Breast epithelium (tissue), 4 donors: ENCODE results near the gene PSMD3. TPM values are rescaled to one million over a fixed set of nuclear protein-coding genes. Genes with fewer than 3 reads are reported as not detected.

ENCODE experiments used
- DNase-seq, 2 donors: peaks; one replicate each; pipeline ENCODE4 v3.0.0-alpha.2; 2019; ENCODE audit warnings: low spot score in 2 of 2
- H3K27ac ChIP-seq, 2 donors: fragments of 200-600 bp; sonication (generic) in 1 of 2; one replicate each; pipeline ENCODE4 v1.5.1; 2016 to 2019; ENCODE audit warnings: mild to moderate bottlenecking in 1 of 2
- H3K27me3 ChIP-seq, 2 donors: fragments of 200-600 bp; sonication (generic) in 1 of 2; one replicate each; pipeline versions ENCODE4 v1.5.1 to v1.6.0; 2017 to 2019; ENCODE audit warnings: control low read depth in 1 of 2, mild to moderate bottlenecking in 1 of 2
- H3K36me3 ChIP-seq: fragments of 200-600 bp; one replicate; pipeline ENCODE4 v1.5.1; 2019
- H3K4me1 ChIP-seq, 2 donors: fragments of 200-600 bp; sonication (generic); one replicate each; pipeline ENCODE4 v1.5.1; 2016 to 2019; ENCODE audit warnings: control low read depth in 1 of 2
- H3K4me3 ChIP-seq, 3 donors: fragments of 200-600 bp; sonication (generic); 1 replicate in 2 of 3; 2 replicates in 1 of 3; pipeline ENCODE4 v1.5.1; 2016 to 2019; ENCODE audit warnings: mild to moderate bottlenecking in 3 of 3, moderate library complexity in 2 of 3
- H3K9me3 ChIP-seq, 2 donors: fragments of 200-600 bp; sonication (generic) in 1 of 2; one replicate each; pipeline ENCODE4 v1.5.1; 2016 to 2019; ENCODE audit warnings: control low read depth in 1 of 2
- POLR2A ChIP-seq: fragments of 450-650 bp; IDR thresholded peaks from one replicate; pipeline ENCODE4 v1.6.1; 2016; ENCODE audit warnings: antibody characterized with exemption, mild to moderate bottlenecking, moderate library complexity
- POLR2AphosphoS5 ChIP-seq, 3 donors: sonication (generic); formaldehyde crosslinking; IDR thresholded peaks; one replicate each; pipeline ENCODE4 v1.6.1; 2017; ENCODE audit warnings: antibody characterized with exemption in 3 of 3
- intact Hi-C: fragments of 100-400 bp; cut with DNase I; formaldehyde crosslinking; loops from one replicate; pipeline ENCODE4 v1.15.1; 2023; ENCODE audit warnings: low total_unique reads
- total RNA-seq, 3 donors: library from RNA; depleted of rRNA; stranded (reverse); fragments of >200 nt; gene quantifications; one replicate each; pipeline ENCODE4 v1.1.0, GENCODE V29; 2016
- TF ChIP-seq, protein P1 (sequence below), 3 donors: fragments of 450-650 bp; IDR thresholded peaks; one replicate each; pipeline ENCODE4 v1.5.1; 2016 to 2017; ENCODE audit warnings: antibody characterized with exemption in 3 of 3, mild to moderate bottlenecking in 3 of 3, moderate library complexity in 3 of 3

Gene PSMD3
- total RNA-seq, 3 donors from 2014 or later, result 79.4 to 83.0 (median 81.0) TPM

GRCh38 chr17:39953471-39953888 is 27.1 kb upstream of the PSMD3 start:
- H3K36me3 ChIP-seq, result no peaks in the 10 kb centered on the region
- intact Hi-C loops, result no loop called here
- H3K4me3 ChIP-seq, result peak overlapping the region; percentile 38 to 65 (median 47)
- peak overlapping the region; percentile 78 to 87 for H3K27ac ChIP-seq
- TF ChIP-seq, protein P1, sequence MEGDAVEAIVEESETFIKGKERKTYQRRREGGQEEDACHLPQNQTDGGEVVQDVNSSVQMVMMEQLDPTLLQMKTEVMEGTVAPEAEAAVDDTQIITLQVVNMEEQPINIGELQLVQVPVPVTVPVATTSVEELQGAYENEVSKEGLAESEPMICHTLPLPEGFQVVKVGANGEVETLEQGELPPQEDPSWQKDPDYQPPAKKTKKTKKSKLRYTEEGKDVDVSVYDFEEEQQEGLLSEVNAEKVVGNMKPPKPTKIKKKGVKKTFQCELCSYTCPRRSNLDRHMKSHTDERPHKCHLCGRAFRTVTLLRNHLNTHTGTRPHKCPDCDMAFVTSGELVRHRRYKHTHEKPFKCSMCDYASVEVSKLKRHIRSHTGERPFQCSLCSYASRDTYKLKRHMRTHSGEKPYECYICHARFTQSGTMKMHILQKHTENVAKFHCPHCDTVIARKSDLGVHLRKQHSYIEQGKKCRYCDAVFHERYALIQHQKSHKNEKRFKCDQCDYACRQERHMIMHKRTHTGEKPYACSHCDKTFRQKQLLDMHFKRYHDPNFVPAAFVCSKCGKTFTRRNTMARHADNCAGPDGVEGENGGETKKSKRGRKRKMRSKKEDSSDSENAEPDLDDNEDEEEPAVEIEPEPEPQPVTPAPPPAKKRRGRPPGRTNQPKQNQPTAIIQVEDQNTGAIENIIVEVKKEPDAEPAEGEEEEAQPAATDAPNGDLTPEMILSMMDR (IDR thresholded peaks at IDR 0.05), result no peak
- TF ChIP-seq POLR2AphosphoS5 (IDR thresholded peaks at IDR 0.05), result no peak
- TF ChIP-seq POLR2A, result no peak
- no peaks in the 10 kb centered on the region for H3K27me3 ChIP-seq
- H3K9me3 ChIP-seq, result no peaks in the 10 kb centered on the region
- no peaks in the 10 kb centered on the region for H3K4me1 ChIP-seq
- no peak for DNase-seq

- H3K36me3 ChIP-seq, result no peaks in the 10 kb centered on the region
- no peaks in the 10 kb centered on the region for H3K27me3 ChIP-seq
- H3K4me3 ChIP-seq, result no peak overlapping the region
- H3K27ac ChIP-seq, result no peak overlapping the region
- no peaks in the 10 kb centered on the region for H3K9me3 ChIP-seq
- H3K4me1 ChIP-seq, result no peaks in the 10 kb centered on the region
- intact Hi-C loops, result no loop called here
- DNase-seq, result no peak
- TF ChIP-seq, protein P1 (IDR thresholded peaks at IDR 0.05), result no peak
- TF ChIP-seq POLR2AphosphoS5 (IDR thresholded peaks at IDR 0.05), result no peak
- no peak for TF ChIP-seq POLR2A
Measured at GRCh38 chr17:39954876-39955275, 25.7 kb upstream of the PSMD3 start.

DNA sequence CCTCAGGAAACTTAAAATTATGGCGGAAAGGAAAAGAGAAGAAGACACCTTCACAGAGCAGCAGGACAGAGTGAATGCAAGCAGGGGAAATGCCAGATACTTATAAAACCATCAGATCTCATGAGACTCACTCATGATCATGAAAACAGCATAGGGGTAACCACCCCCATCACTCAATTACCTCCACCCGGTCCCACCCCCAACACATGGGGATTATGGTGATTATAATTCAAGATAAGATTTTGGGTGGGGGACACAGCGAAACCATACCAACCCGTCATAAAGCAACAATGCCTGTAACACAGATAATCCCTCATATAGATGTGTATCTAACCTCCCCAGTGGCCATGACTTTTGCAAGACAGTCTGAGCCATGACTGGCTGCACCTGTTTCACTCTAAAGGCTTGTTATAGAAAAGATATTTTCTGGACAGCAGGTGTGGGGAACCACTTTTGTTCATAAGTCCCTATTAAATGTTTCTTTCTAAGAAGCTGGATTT is 24.8 kb upstream of the PSMD3 start:
- no peak for TF ChIP-seq POLR2AphosphoS5 (IDR thresholded peaks at IDR 0.05)
- TF ChIP-seq POLR2A, result no peak
- TF ChIP-seq, protein P1 (IDR thresholded peaks at IDR 0.05), result no peak
- Histone ChIP-seq H3K36me3 (no peaks in the 10 kb centered on the region), H3K4me1 (no peaks in the 10 kb centered on the region), H3K4me3 (no peak overlapping the region), H3K9me3 (no peaks in the 10 kb centered on the region), H3K27ac (no peak overlapping the region), H3K27me3 (no peaks in the 10 kb centered on the region)
- no peak for DNase-seq
- intact Hi-C loops, result no loop called here

DNA sequence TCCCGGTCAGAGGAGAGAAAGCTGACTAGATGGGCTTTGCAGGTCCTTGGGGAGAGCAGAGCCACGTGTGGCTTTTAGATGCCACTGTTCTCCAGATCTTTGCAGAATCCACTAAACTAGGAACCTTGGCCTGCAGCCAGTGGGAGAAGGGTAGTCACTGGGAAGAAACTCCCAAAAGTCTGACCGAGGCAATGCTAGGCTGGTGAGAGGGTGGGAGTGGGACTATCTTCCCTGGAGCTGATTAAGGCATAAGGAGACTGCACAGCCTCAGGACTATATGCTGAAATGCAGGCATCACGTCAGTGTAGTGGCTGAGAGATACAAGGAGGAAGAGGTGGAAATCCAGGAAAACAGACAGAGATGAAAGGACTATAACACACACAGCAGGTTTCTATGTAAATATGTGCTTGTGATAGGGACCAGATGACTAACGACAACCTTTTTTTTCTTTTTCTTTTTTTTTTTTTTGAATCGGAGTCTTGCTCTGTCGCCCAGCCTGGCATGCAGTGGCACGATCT is 20.0 kb upstream of the PSMD3 start:
- DNase-seq, result no peak
- no peaks in the 10 kb centered on the region for H3K9me3 ChIP-seq
- H3K27ac ChIP-seq, result no peak overlapping the region
- intact Hi-C loops, result no loop called here
- H3K4me3 ChIP-seq, result no peak overlapping the region
- no peaks in the 10 kb centered on the region for H3K27me3 ChIP-seq
- H3K36me3 ChIP-seq, result no peaks in the 10 kb centered on the region
- no peaks in the 10 kb centered on the region for H3K4me1 ChIP-seq
- TF ChIP-seq POLR2A, result no peak
- TF ChIP-seq, protein P1 (IDR thresholded peaks at IDR 0.05), result no peak

DNA sequence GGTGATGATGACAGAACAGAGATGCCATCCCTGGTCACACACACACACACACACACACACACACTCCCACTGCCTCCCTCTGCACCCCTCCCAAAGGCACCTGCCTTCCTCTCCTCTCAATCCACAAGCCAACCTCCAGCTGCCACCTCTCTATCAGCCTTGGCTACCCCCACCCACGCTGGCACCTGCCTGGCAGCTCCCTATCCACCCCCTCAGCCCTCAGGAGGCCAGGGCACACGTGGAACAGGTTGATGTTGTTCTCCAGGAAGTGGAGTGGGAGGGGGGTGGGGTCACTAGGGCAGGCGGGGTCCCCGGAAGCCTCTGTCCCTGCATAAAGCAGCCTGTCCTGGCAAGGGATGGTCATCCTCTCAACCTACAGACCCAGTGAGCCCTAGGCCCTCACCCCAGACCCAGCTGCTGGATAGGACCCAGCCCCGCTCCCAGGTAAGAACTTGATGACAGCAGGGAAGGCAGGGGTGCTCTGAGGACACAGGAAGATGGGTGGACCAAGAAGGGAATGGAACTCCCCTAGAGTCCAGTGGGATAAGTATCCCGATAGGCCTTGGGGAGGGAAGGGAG is 17.9 kb upstream of the PSMD3 start, which contains the start of gene GSDMA:
GSDMA (plus strand) TSS at position 363 of the 579 bp plus-strand sequence. CDS start 2,684 bp downstream, outside the sequence.
- no peak for DNase-seq
- intact Hi-C loops, result no loop called here
- TF ChIP-seq POLR2AphosphoS5 (IDR thresholded peaks at IDR 0.05), result no peak
- no peak for TF ChIP-seq POLR2A
- TF ChIP-seq, protein P1 (IDR thresholded peaks at IDR 0.05), result no peak
- no peaks in the 10 kb centered on the region for H3K4me1 ChIP-seq
- no peaks in the 10 kb centered on the region for H3K27me3 ChIP-seq
- no peak within 1 kb of the TSS for H3K27ac ChIP-seq
- H3K4me3 ChIP-seq, result no peak within 1 kb of the TSS
- H3K36me3 ChIP-seq, result no peaks in the 10 kb centered on the region
- H3K9me3 ChIP-seq, result no peaks in the 10 kb centered on the region
